GM12801 (cell line): Measurements from ENCODE around the gene PIKFYVE.

ENCODE experiments used
- TF ChIP-seq, protein P1 (sequence below): IDR thresholded peaks from one replicate; pipeline ENCODE4 v1.5.1; 2011; ENCODE audit warnings: control low read depth; ENCODE audit not compliant: insufficient read length; ENCODE audit errors: extremely low read depth

PIKFYVE gene

DNA sequence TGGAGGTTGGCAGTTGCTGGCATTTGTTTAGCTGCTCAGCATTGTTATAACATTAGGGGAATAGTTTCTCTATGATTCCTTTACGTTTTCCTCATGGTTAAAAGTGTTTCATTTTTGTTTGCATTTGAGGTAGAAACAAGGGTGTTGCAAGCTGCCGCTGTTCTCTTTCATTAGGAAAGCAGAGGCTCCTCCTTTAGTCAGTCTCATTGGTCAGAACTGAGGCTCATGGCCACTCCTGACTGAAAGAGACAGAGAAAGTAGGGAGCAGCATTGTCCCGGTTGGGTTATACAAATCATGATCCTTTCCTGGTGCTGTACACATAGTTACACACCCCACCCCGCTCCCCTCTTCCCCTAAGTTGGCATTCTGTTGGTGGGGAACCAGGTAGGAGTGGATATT is 80.7 kb downstream of the PIKFYVE start:
- TF ChIP-seq, protein P1, sequence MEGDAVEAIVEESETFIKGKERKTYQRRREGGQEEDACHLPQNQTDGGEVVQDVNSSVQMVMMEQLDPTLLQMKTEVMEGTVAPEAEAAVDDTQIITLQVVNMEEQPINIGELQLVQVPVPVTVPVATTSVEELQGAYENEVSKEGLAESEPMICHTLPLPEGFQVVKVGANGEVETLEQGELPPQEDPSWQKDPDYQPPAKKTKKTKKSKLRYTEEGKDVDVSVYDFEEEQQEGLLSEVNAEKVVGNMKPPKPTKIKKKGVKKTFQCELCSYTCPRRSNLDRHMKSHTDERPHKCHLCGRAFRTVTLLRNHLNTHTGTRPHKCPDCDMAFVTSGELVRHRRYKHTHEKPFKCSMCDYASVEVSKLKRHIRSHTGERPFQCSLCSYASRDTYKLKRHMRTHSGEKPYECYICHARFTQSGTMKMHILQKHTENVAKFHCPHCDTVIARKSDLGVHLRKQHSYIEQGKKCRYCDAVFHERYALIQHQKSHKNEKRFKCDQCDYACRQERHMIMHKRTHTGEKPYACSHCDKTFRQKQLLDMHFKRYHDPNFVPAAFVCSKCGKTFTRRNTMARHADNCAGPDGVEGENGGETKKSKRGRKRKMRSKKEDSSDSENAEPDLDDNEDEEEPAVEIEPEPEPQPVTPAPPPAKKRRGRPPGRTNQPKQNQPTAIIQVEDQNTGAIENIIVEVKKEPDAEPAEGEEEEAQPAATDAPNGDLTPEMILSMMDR = no peak

DNA sequence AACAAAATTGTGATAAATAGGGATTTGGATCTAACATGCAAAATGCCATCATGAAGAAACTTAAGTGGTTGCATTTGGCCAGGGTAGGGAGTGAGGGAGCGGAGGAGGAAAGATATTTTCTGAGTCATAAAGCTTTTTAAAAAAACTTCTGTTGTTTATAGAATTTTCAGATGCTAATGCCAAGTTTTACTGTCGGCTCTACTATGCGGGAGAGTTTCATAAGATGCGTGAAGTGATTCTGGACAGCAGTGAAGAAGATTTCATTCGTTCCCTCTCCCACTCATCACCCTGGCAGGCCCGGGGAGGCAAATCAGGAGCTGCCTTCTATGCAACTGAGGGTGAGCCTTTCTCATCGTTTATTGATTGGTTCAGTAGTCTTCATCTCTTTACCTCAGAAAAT is 84.6 kb downstream of the PIKFYVE start:
- TF ChIP-seq, protein P1 = no peak

DNA sequence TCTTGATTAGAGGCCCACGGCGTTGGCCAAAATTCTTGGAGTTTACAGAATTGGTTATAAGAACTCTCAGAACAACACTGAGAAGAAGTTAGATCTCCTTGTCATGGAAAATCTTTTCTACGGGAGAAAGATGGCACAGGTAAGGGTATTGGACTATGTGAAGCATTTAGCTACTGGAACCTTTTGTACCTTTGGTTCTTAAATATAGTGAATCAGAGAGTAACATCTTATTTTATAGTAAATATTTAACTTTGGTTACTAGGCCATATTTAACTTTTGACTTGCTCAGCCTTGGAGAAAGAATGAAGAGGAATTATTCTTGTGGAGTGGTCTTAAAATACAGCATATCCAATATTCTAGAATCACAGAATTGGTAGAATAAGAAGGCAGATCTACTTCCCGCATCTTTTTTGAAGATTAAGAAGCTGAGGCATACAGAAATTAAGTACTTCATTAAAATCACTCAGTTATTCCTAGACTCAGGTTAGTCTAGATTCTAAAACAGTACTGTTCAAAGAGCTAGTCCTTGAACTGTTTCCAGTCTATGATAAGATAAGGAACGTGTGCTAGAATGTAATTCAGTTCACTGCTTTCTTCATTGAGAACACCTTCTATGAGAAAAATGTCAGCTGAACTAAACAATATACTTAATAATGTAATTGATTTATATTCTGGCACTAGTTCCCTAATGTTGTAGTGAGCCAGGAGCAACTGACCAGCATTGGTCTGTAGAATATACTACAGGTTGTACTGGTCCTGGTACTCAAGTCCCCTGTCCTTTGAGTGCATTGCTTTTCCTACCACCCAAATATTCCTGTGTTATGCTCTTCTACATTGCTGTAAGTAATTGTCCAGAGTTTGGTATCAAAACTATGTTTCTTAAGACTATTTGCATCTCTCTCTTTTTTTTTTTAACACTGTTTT is 86.9 kb downstream of the PIKFYVE start:
- TF ChIP-seq, protein P1 = no peak

DNA sequence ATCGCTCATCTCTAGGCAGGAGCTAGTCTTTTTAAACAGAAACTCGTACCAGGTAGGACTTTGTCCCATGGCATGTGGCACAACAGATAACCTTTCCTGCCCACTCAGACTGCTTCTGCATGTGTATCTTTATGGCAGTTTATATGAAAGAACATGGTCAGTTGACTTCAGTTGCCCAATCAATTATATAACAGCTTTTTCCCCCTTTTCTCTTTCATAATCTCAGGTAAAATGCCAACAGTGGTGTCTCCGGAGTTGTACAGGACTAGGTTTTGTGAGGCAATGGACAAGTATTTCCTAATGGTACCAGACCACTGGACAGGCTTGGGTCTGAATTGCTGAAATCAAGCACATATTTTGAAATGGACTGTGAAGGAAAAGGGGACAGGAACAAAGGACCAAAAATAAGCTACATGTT is 88.9 kb downstream of the PIKFYVE start:
- TF ChIP-seq, protein P1 = no peak

DNA sequence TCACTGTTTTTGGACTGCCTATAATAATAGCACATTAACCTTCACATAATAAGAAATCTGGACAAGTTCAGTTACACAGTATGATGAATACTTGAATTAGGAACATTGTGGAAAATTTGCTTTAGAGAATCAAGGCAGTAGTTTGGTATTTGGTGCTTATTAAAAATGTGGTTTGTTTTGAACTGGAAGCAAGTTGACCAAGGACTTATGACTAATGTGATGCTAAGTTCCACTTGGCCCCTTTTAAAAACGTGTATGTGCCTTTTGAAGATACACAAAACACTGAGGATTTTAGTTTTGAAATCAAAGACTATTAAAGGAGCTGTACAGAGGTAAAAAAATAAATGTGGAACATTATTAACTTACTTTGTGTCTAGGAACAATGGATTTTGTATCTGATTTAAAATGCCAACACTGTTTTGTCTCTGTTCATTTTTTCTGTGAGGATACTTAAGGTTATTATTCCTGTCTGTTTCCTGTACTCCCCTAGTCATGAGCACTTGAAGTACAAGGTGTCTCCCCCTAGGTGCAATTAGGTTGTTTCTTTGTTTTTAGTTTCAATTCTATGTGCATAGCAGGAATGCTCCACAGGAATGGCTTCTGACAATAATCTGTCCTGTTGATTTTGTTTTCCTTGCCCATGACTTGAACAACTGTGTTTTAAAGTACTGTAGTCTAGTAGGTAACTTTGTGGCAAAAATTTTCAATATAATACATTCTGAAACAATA is 91.0 kb downstream of the PIKFYVE start:
- TF ChIP-seq, protein P1 = no peak

DNA sequence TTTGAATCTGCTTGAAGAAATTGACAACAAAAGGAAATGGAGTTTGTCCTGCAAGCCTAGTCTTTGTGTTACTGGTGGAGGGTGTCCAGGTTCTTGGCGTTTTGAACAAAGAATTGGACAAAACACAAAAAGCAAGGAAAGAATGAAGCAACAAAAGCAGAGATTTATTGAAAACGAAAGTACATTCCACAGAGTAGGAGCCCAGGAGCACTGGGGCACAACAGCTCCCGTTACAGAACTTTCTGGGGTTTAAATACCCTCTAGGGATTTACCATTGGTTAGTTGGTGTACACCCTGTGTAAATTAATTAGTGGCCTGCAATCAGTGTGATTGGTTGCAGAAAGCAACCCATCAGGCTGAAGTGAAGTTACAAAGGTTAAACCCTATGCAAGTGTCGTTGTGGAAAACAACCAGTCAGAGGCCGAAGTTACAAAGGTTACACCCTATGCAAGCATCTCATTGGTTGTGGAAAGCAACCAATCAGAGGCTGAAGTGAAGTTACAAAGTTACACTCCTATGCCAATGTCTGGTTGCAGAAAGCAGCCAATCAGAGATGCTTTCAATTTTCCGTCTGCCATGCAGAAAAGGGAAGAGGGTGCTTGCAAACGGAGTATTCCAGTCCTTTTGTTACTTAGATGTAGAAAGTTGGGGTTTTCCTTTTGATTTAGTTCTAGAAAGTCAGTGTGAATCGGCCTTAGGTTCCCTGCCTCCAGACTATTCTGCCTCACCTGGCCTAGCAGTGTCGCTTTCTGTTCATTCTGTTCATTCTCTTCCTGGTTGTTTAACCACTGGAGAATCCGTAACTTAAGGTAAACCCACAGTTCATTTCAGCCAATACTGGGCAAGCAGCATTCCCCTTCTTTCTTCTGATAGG is 92.9 kb downstream of the PIKFYVE start:
- TF ChIP-seq, protein P1 = no peak

DNA sequence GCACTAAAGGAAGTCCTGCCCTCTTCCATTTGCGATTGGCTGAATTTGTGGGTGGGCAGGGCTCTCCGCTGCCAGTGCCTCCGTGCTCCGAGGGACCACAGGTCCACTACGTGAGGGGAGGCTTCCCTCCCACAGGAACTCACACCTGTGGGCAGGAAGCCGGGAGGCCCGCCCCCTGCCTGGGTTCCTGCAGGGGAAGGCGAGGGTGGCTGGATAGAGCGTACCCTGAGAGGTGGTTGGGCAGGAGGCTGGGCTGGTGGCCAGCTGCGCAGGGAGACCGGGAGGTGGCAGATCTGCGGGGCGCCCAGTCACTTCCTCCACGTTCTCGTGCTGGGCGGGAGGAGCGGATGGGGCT is 93.6 kb downstream of the PIKFYVE start:
- TF ChIP-seq, protein P1 = no peak
